ENCODE data around the gene OTUD5. TPM values are rescaled to one million over a fixed set of nuclear protein-coding genes. Genes with fewer than 3 reads are reported as not detected.

The OTUD5 gene
- total RNA-seq, 4 donors from 2014 or later, result 32.7 to 43.0 (median 38.3) TPM

- ATAC-seq (ENCODE audit: low FRiP score) (no peak), DNase-seq (ENCODE audit: low spot score) (no peak)
- no peak for TF ChIP-seq CTCF (IDR thresholded peaks at IDR 0.05)
Observed at GRCh38 chrX:48997865-48998264, 40.5 kb upstream of the OTUD5 start.

- TF ChIP-seq CTCF (IDR thresholded peaks at IDR 0.05), result no peak
- ATAC-seq (ENCODE audit: low FRiP score), result no peak
- DNase-seq (ENCODE audit: low spot score), result no peak
Observed at GRCh38 chrX:48997455-48997854, 40.0 kb upstream of the OTUD5 start.

- no peak for ATAC-seq (ENCODE audit: low FRiP score)
- no peak for TF ChIP-seq CTCF (IDR thresholded peaks at IDR 0.05)
- DNase-seq (ENCODE audit: low spot score), result no peak
Observed at GRCh38 chrX:48996969-48997368, 39.6 kb upstream of the OTUD5 start.

GRCh38 chrX:48992341-48992740 is 34.9 kb upstream of the OTUD5 start:
- no peak for ATAC-seq (ENCODE audit: low FRiP score)

GRCh38 chrX:48989483-48989882 is 32.1 kb upstream of the OTUD5 start:
- DNase-seq (ENCODE audit: low spot score) (no peak), ATAC-seq (ENCODE audit: low FRiP score) (no peak)
- TF ChIP-seq CTCF (IDR thresholded peaks at IDR 0.05), result no peak

More at GRCh38 chrX:48992341-48992740, 34.9 kb upstream of the OTUD5 start:
- no peak for TF ChIP-seq CTCF (IDR thresholded peaks at IDR 0.05)
- no peak for DNase-seq (ENCODE audit: low spot score)

GRCh38 chrX:48983896-48984295 is 26.5 kb upstream of the OTUD5 start:
- ATAC-seq (ENCODE audit: low FRiP score) (no peak), DNase-seq (ENCODE audit: low spot score) (no peak)
- no peak for TF ChIP-seq CTCF (IDR thresholded peaks at IDR 0.05)

GRCh38 chrX:48983081-48983480 is 25.7 kb upstream of the OTUD5 start:
- ATAC-seq (ENCODE audit: low FRiP score) (no peak), DNase-seq (ENCODE audit: low spot score) (no peak)
- TF ChIP-seq CTCF (IDR thresholded peaks at IDR 0.05), result no peak

All from omental fat pad (tissue), 4 donors.